GM10847 (cell line): Measurements from ENCODE around the gene DNAH1.

Source experiments
- POLR2A ChIP-seq: IDR thresholded peaks from 2 replicates; pipeline ENCODE4 v1.6.1; 2011; ENCODE audit not compliant: insufficient read length; ENCODE audit errors: extremely low read depth

DNAH1 gene

GRCh38 chr3:52315977-52316764 lies at the start of gene DNAH1:
DNAH1 (plus strand) TSS chr3:52316319; CDS start chr3:52322443, 6,124 bp downstream.
- no peak for TF ChIP-seq POLR2A

GRCh38 chr3:52268036-52268435 lies 48.1 kb upstream of the DNAH1 start:
- TF ChIP-seq POLR2A = no peak

GRCh38 chr3:52269776-52270175 lies 46.3 kb upstream of the DNAH1 start:
- no peak for TF ChIP-seq POLR2A

DNA sequence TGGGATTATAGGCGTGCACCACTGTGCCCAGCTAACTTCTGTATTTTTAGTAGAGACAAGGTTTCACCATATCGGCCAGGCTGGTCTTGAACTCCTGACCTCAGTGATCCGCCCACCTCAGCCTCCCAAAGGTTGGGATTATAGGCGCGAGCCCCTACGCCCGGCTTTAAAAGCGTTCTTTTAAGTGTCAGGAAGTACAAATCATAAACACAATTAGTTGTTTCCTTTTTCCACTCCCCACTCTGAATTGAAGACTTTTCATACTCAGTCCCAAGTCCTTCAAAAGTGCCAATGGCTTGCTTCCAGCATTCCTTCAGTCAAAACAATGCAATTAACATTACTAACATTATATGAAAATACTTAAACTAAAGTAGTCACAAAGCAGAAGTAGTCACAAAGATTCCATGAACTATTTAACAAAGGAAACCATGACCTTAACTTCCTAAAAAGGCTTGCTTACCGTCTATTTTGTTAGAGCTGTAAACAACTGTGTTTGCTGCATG lies 45.8 kb upstream of the DNAH1 start:
- no peak for TF ChIP-seq POLR2A

DNA sequence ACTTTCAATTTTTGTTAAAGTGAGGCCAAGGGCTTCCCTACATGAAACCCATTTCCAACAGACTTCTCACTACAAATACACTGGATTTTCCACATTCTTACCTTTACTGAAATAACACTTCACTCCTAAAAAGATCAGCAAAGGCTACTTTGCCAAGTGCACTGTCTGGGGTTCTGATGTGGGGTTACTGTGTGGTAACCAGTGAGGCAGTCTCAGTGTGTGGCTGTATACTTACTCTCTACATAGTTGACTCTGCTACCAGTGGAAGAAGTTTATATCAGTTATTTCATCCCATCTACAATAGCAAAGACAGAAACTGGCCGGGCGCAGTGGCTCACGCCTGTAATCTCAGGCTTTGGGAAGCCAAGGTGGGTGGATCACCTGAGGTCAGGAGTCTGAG lies 43.3 kb upstream of the DNAH1 start:
- TF ChIP-seq POLR2A = no peak

GRCh38 chr3:52277071-52277964 lies 38.8 kb upstream of the DNAH1 start:
- peak; percentile 63 for TF ChIP-seq POLR2A

DNA sequence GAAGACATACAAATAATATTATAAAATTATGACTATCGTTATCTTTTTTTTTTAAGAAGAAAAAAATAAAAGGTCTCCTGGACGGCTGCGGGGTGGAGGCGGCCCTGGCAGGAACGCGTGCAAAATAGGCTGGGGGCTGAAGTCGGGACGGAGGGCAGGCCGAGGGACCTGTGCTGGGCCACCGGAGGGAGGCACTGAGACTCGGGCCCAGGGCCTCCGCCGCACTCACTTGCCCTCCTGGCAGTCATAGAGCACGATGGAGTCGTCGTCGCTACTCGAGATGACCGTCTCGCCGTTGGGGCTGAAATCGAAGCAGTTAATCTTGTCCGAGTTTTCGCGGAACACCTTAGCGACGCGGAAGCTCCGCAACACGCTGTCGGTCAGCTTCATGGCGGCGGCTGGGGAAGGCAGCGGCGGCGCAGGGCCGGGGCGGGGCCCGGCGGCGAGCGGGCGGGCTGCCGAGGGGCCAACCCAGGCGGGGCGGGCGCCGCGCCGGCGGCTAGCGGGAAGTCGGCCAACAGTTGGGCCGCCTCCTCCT lies 38.1 kb upstream of the DNAH1 start:
- no peak for TF ChIP-seq POLR2A

DNA sequence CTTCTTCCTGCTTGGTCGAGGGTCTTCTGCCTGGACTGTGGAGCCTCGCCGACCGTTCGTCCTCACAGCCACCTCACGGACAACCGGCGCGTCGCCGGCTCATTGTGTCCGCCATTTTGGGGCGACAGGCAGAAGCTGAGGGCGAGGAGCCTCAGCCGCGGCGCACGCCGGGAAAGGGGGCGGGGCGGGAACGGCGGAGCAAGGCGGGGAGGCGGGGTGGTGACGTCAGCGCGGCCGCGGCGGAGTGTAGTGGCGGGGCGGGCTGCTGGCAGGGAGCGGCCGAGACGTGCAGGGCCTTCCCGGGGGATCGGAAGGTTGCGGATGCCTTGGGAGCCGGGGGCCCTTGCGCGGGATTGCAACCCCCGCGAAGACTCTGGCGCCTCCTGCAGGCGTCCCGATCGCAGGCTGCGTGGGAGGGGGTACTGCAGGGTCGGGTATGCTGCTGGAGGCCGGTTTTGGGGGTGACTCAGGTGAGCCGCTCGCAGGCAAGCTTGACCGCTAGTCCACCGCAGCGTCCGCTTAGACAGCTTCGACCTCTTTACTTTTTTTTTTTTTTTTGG lies 37.5 kb upstream of the DNAH1 start, which contains the start of gene WDR82:
WDR82 (minus strand) TSS at position 140 of the 560 bp plus-strand sequence. CDS start 288 bp downstream, outside the sequence.
- TF ChIP-seq POLR2A = peak; percentile 95

DNA sequence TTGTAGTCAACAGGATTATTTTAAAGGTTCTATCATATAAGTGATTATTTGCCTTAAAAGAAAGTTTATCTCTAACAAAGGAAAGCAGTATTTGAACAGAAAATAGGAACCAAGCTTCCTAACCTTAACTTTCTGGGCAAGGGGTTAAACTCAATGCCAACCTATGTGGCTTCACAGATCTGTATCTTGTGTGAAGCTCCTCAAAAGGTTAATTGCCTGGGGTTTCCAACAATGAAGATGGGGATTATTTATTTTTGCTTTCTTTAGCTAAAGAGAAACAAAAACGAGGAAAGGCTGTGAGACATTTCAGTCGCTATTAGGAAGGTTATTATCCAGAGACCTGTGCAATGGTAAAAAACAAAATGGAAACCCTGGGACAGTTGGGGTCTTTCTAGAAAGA lies 36.5 kb upstream of the DNAH1 start:
- no peak for TF ChIP-seq POLR2A

- no peak for TF ChIP-seq POLR2A
Measured at GRCh38 chr3:52280050-52280461, 36.1 kb upstream of the DNAH1 start.

GRCh38 chr3:52281981-52282801 lies 33.9 kb upstream of the DNAH1 start:
- TF ChIP-seq POLR2A = no peak

DNA sequence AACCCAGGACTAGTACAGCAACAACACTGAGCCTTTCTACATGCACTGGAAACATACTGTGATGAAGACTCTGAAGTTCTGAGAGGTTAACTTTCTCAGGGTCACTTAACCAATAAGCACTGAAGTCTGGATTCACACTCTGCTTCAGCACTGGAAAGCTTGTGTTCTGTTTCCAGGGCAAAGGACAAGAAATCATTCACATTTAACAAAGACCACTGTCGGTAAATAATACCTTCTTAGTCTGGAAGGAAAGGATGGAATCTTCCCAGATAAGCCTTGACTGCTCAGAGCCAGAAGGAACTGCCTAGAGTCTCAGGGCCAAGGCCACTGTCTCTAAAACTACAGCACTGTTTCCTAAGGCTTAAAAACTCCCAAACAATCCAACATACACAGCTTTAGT lies 32.8 kb upstream of the DNAH1 start:
- no peak for TF ChIP-seq POLR2A

DNA sequence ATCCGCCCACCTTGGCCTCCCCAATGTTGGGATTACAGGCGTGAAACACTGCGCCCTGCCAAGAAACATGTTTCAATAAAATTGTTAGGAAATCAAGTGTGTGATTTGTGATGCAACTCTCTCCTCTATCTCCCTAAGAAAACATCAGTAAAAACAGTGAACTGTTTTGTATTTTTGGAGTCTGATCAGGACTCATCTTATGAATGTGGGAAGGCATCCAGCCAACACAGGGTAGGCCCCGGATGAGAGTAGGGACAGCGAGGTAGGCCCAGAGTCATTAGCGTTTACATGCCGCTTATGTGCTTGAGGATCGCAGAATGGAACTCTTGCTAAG lies 29.4 kb upstream of the DNAH1 start:
- no peak for TF ChIP-seq POLR2A

- no peak for TF ChIP-seq POLR2A
Measured at GRCh38 chr3:52288674-52289073, 27.4 kb upstream of the DNAH1 start.

DNA sequence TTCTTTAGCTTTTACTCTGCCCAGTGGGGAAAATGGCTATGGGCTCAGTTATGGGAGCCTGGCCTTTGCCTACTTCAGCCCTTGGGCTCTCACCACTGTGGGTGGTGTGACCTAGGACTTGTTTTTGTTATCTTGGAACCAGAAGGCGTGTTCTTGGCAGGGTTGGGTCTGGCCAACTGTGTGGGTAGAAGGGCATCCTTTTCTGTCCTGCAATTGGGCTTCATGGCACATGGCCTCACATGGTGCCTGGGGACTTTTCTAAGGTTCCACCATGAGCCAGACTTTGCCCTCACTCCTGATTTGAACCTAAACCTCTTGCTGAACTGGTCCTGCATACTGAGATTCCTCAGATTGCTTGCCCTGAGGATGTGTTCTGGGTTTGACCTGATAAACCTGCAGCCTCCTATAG lies 26.8 kb upstream of the DNAH1 start:
- no peak for TF ChIP-seq POLR2A
